HepG2 (cell line): ENCODE data around the gene ARHGAP19. TPM values are rescaled to one million over a fixed set of nuclear protein-coding genes. Genes with fewer than 3 reads are reported as not detected.

ENCODE experiments used
- DPF2 ChIP-seq: sonication (generic); formaldehyde crosslinking; IDR thresholded peaks from 2 replicates; pipeline ENCODE4 v1.4.0; 2020; ENCODE audit warnings: mild to moderate bottlenecking, low read depth, missing genetic modification reagents, borderline replicate concordance
- JDP2 ChIP-seq: sonication (generic); formaldehyde crosslinking; IDR thresholded peaks from 2 replicates; pipeline ENCODE4 v1.8.1; 2022; ENCODE audit warnings: missing genetic modification reagents, borderline replicate concordance
- MTERF4 ChIP-seq: sonication (generic); formaldehyde crosslinking; IDR thresholded peaks from 2 replicates; pipeline ENCODE4 v1.8.0; 2023; ENCODE audit warnings: mild to moderate bottlenecking, missing genetic modification reagents
- SETDB1 ChIP-seq: sonication (generic); formaldehyde crosslinking; IDR thresholded peaks from 2 replicates; pipeline ENCODE4 v1.5.1; 2020; ENCODE audit warnings: missing genetic modification reagents, mild to moderate bottlenecking, borderline replicate concordance
- SMAD9 ChIP-seq: sonication (generic); formaldehyde crosslinking; IDR thresholded peaks from 2 replicates; pipeline ENCODE4 v1.5.1; 2020; ENCODE audit warnings: mild to moderate bottlenecking, missing genetic modification reagents
- TAF1 ChIP-seq: sonication (generic); formaldehyde crosslinking; IDR thresholded peaks from 2 replicates; pipeline ENCODE4 v1.4.0; 2020; ENCODE audit warnings: missing genetic modification reagents
- ZBTB20 ChIP-seq: sonication (generic); formaldehyde crosslinking; IDR thresholded peaks from 2 replicates; pipeline ENCODE4 v1.8.1; 2023; ENCODE audit warnings: missing genetic modification reagents, low read depth, mild to moderate bottlenecking, borderline replicate concordance
- ZMYM3 ChIP-seq: sonication (generic); formaldehyde crosslinking; IDR thresholded peaks from 2 replicates; pipeline ENCODE4 v1.5.1; 2020; ENCODE audit warnings: mild to moderate bottlenecking, missing genetic modification reagents
- ZNF138 ChIP-seq: sonication (generic); formaldehyde crosslinking; IDR thresholded peaks from 2 replicates; pipeline ENCODE4 v1.5.0; 2020; ENCODE audit warnings: mild to moderate bottlenecking, low read depth, missing genetic modification reagents
- ZNF264 ChIP-seq: sonication (generic); formaldehyde crosslinking; IDR thresholded peaks from 2 replicates; pipeline ENCODE4 v1.4.0; 2020; ENCODE audit warnings: missing genetic modification reagents
- ZNF318 ChIP-seq: sonication (generic); formaldehyde crosslinking; IDR thresholded peaks from 2 replicates; pipeline ENCODE4 v1.4.0; 2020; ENCODE audit warnings: mild to moderate bottlenecking, missing genetic modification reagents
- ZNF383 ChIP-seq: sonication (generic); formaldehyde crosslinking; IDR thresholded peaks from 2 replicates; pipeline ENCODE4 v1.4.0; 2020; ENCODE audit warnings: missing genetic modification reagents, mild to moderate bottlenecking, borderline replicate concordance
- ZNF558 ChIP-seq: sonication (generic); formaldehyde crosslinking; IDR thresholded peaks from 2 replicates; pipeline ENCODE4 v1.9.0; 2022; ENCODE audit warnings: mild to moderate bottlenecking, missing genetic modification reagents, borderline replicate concordance
- ZNF609 ChIP-seq: sonication (generic); formaldehyde crosslinking; IDR thresholded peaks from 2 replicates; pipeline ENCODE4 v1.4.0; 2020; ENCODE audit warnings: mild to moderate bottlenecking, missing genetic modification reagents, borderline replicate concordance
- ZNF792 ChIP-seq: IDR thresholded peaks from 2 replicates; pipeline ENCODE4 v1.6.1; 2016
- polyA plus RNA-seq, 8 experiments: library from polyadenylated mRNA; depleted of rRNA in 3 of 8; stranded (reverse) in 7 of 8; unstranded in 1 of 8; fragments of >200 nt; fragmentation: Illumina TruSeq in 4 of 8; extraction: Trizol in 4 of 8; gene quantifications; 2 replicates each; pipeline versions ENCODE4 v1.2.1 to v1.2.3, GENCODE V29; 2011 to 2016; ENCODE audit warnings: low read depth in 4 of 8, missing spikeins in 1 of 8, mixed read lengths in 1 of 8; ENCODE audit not compliant: insufficient read depth in 1 of 8
- total RNA-seq, 5 experiments: library from RNA; depleted of rRNA; stranded (reverse); fragments of >200 nt; fragmentation: Illumina TruSeq; extraction: Trizol; gene quantifications; 2 replicates each; pipeline ENCODE4 v1.2.3, GENCODE V29; 2016; ENCODE audit warnings: low read depth in 1 of 5

Gene ARHGAP19
- total and polyA plus RNA-seq, 2 of the 13 experiments (the other 11 are each of a cell fraction or from before 2014, with no cell fraction given): 7.6 to 10.0 TPM

- TF ChIP-seq ZNF138 (CRISPR knock-in tag): no peak
- TF ChIP-seq ZMYM3 (CRISPR knock-in tag): peak; percentile 99
- TF ChIP-seq DPF2 (CRISPR knock-in tag): no peak
- no peak for TF ChIP-seq MTERF4 (CRISPR knock-in tag)
- TF ChIP-seq SETDB1: no peak
- 0 out of 2 replicates have a peak, but pooled peaks have one; percentile 37 for TF ChIP-seq ZNF609
- TF ChIP-seq ZNF383 (CRISPR knock-in tag): no peak
- TF ChIP-seq SMAD9: no peak
- peak; percentile 40 for TF ChIP-seq ZNF792 (CRISPR knock-in tag)
- no peak for TF ChIP-seq ZBTB20 (CRISPR knock-in tag)
- no peak for TF ChIP-seq TAF1 (CRISPR knock-in tag)
- TF ChIP-seq ZNF318 (CRISPR knock-in tag): no peak
- 0 out of 2 replicates have a peak, but pooled peaks have one; percentile 21 for TF ChIP-seq ZNF558 (CRISPR knock-in tag)
- no peak for TF ChIP-seq JDP2 (CRISPR knock-in tag)
- no peak for TF ChIP-seq ZNF264 (CRISPR knock-in tag)
Measured at GRCh38 chr10:97297556-97298222, 5.3 kb upstream of the ARHGAP19 start (continued).
